GM21528 (cell line): ENCODE measurements around the gene HNRNPF.
"Not testable (repeated sequence)": the region's sequence is repeated elsewhere in the genome, so short reads cannot be mapped to it uniquely, and the experiment has no call there.

ENCODE experiments used
- ATAC-seq: cut with Tn5 transposase; IDR thresholded peaks from one replicate; pipeline ENCODE4 v1.9.1; 2021; ENCODE audit warnings: mild to moderate bottlenecking, moderate library complexity; ENCODE audit not compliant: unreplicated experiment, low FRiP score

HNRNPF gene

GRCh38 chr10:43408710-43409384 lies at the start of gene HNRNPF:
Gene HNRNPF (minus strand): TSS chr10:43409186. CDS start chr10:43387884, 21,302 bp downstream.
- ATAC-seq, result peak; percentile 67

GRCh38 chr10:43458227-43458626 lies 49.2 kb upstream of the HNRNPF start:
- ATAC-seq, result no peak

- not testable (repeated sequence) for ATAC-seq
Measured at GRCh38 chr10:43456561-43456960, 47.6 kb upstream of the HNRNPF start.

GRCh38 chr10:43454025-43454424 lies 45.0 kb upstream of the HNRNPF start:
- ATAC-seq, result not testable (repeated sequence)

GRCh38 chr10:43453266-43453831 lies 44.4 kb upstream of the HNRNPF start:
- peak; percentile 18 for ATAC-seq

GRCh38 chr10:43452356-43452914 lies 43.4 kb upstream of the HNRNPF start:
- peak; percentile 3 for ATAC-seq

GRCh38 chr10:43448742-43449141 lies 39.8 kb upstream of the HNRNPF start:
- ATAC-seq, result no peak

- not testable (repeated sequence) for ATAC-seq
Measured at GRCh38 chr10:43446219-43447017, 37.4 kb upstream of the HNRNPF start.

GRCh38 chr10:43444897-43445466 lies 36.0 kb upstream of the HNRNPF start:
- no peak for ATAC-seq

GRCh38 chr10:43444323-43444722 lies 35.3 kb upstream of the HNRNPF start:
- ATAC-seq, result no peak

- no peak for ATAC-seq
Measured at GRCh38 chr10:43440463-43441134, 31.6 kb upstream of the HNRNPF start.

GRCh38 chr10:43437141-43437870 lies 28.3 kb upstream of the HNRNPF start:
- no peak for ATAC-seq

GRCh38 chr10:43436291-43437140 lies 27.5 kb upstream of the HNRNPF start, which contains the start of gene ZNF487:
Gene ZNF487 (plus strand): TSS chr10:43437111. CDS start chr10:43475814, 38,703 bp downstream.
- ATAC-seq, result peak; percentile 97

- no peak for ATAC-seq
Measured at GRCh38 chr10:43430926-43431663, 22.1 kb upstream of the HNRNPF start.

- ATAC-seq, result peak; percentile 68
Measured at GRCh38 chr10:43427166-43427825, 18.3 kb upstream of the HNRNPF start.

- not testable (repeated sequence) for ATAC-seq
Measured at GRCh38 chr10:43426476-43426875, 17.5 kb upstream of the HNRNPF start.

- ATAC-seq, result no peak
Measured at GRCh38 chr10:43424416-43424815, 15.4 kb upstream of the HNRNPF start.
